ENCODE data around the gene ELOVL5. TPM values are rescaled to one million over a fixed set of nuclear protein-coding genes. Genes with fewer than 3 reads are reported as not detected.

Gene ELOVL5
- total RNA-seq, 1 donor from 2014 or later, result 67.1 TPM

GRCh38 chr6:53240761-53241160 lies 108.0 kb downstream of the ELOVL5 start:
- peaks cover 3% of the 10 kb centered on the region for H3K27me3 Mint-ChIP-seq
- TF ChIP-seq, protein P1, sequence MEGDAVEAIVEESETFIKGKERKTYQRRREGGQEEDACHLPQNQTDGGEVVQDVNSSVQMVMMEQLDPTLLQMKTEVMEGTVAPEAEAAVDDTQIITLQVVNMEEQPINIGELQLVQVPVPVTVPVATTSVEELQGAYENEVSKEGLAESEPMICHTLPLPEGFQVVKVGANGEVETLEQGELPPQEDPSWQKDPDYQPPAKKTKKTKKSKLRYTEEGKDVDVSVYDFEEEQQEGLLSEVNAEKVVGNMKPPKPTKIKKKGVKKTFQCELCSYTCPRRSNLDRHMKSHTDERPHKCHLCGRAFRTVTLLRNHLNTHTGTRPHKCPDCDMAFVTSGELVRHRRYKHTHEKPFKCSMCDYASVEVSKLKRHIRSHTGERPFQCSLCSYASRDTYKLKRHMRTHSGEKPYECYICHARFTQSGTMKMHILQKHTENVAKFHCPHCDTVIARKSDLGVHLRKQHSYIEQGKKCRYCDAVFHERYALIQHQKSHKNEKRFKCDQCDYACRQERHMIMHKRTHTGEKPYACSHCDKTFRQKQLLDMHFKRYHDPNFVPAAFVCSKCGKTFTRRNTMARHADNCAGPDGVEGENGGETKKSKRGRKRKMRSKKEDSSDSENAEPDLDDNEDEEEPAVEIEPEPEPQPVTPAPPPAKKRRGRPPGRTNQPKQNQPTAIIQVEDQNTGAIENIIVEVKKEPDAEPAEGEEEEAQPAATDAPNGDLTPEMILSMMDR (IDR thresholded peaks at IDR 0.05; ENCODE audit: unreplicated experiment), result no peak
- no peaks in the 10 kb centered on the region for H3K36me3 Mint-ChIP-seq (ENCODE audit: insufficient read depth)
- H3K9me3 Mint-ChIP-seq (ENCODE audit: low read depth), result no peaks in the 10 kb centered on the region
- peaks cover 2% of the 10 kb centered on the region for H3K4me1 Mint-ChIP-seq (ENCODE audit: low read depth)
- H3K27ac Mint-ChIP-seq, result no peak overlapping the region
- no peak overlapping the region for H3K4me3 Mint-ChIP-seq (ENCODE audit: low read depth)
- DNase-seq (ENCODE audit: low spot score, unreplicated experiment), result no peak

- no peak overlapping the region for H3K27ac Mint-ChIP-seq
- no peaks in the 10 kb centered on the region for H3K9me3 Mint-ChIP-seq (ENCODE audit: low read depth)
Measured at GRCh38 chr6:53240139-53240538, 108.6 kb downstream of the ELOVL5 start.

GRCh38 chr6:53239526-53239925 lies 109.2 kb downstream of the ELOVL5 start:
- Mint-ChIP-seq H3K36me3 (ENCODE audit: insufficient read depth) (no peaks in the 10 kb centered on the region), H3K4me3 (ENCODE audit: low read depth) (no peak overlapping the region), H3K27ac (no peak overlapping the region), H3K4me1 (ENCODE audit: low read depth) (peaks cover 2% of the 10 kb centered on the region), H3K9me3 (ENCODE audit: low read depth) (no peaks in the 10 kb centered on the region), H3K27me3 (peaks cover 6% of the 10 kb centered on the region)
- no peak for DNase-seq (ENCODE audit: low spot score, unreplicated experiment)
- TF ChIP-seq, protein P1 (IDR thresholded peaks at IDR 0.05; ENCODE audit: unreplicated experiment), result no peak

More at GRCh38 chr6:53240139-53240538, 108.6 kb downstream of the ELOVL5 start:
- peaks cover 2% of the 10 kb centered on the region for H3K4me1 Mint-ChIP-seq (ENCODE audit: low read depth)
- no peak overlapping the region for H3K4me3 Mint-ChIP-seq (ENCODE audit: low read depth)
- DNase-seq (ENCODE audit: low spot score, unreplicated experiment), result no peak
- H3K36me3 Mint-ChIP-seq (ENCODE audit: insufficient read depth), result no peaks in the 10 kb centered on the region
- TF ChIP-seq, protein P1 (IDR thresholded peaks at IDR 0.05; ENCODE audit: unreplicated experiment), result no peak
- H3K27me3 Mint-ChIP-seq, result peaks cover 6% of the 10 kb centered on the region

- no peak overlapping the region for H3K4me3 Mint-ChIP-seq (ENCODE audit: low read depth)
- H3K27me3 Mint-ChIP-seq, result peaks cover 6% of the 10 kb centered on the region
- TF ChIP-seq, protein P1 (IDR thresholded peaks at IDR 0.05; ENCODE audit: unreplicated experiment), result no peak
- peaks cover 2% of the 10 kb centered on the region for H3K4me1 Mint-ChIP-seq (ENCODE audit: low read depth)
- H3K27ac Mint-ChIP-seq, result peak overlapping the region; percentile 30
- H3K36me3 Mint-ChIP-seq (ENCODE audit: insufficient read depth), result no peaks in the 10 kb centered on the region
- no peaks in the 10 kb centered on the region for H3K9me3 Mint-ChIP-seq (ENCODE audit: low read depth)
- DNase-seq (ENCODE audit: low spot score, unreplicated experiment), result no peak
Measured at GRCh38 chr6:53238311-53238710, 110.4 kb downstream of the ELOVL5 start.

DNA sequence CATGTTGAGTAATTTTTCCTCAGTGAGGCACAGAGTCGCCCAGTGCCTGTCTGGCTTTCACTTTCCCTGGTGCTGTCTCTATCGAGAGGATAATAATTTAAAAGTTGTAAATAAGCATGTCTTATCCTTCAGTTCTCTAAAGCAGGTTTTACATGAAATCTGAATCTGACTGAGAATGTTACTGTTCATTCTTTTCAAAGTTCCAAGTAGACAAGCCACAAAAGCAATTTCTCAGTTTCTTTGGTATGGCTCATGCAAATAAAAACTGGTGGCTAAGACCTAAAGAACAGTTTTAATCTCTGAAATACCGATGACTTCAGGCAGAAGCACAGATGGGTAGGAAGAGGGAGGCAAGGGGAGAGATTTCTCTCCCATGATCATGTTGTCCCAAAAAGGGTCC lies 112.5 kb downstream of the ELOVL5 start:
- Mint-ChIP-seq H3K27ac (no peak overlapping the region), H3K9me3 (ENCODE audit: low read depth) (no peaks in the 10 kb centered on the region), H3K27me3 (peaks cover 3% of the 10 kb centered on the region), H3K4me3 (ENCODE audit: low read depth) (no peak overlapping the region), H3K36me3 (ENCODE audit: insufficient read depth) (no peaks in the 10 kb centered on the region), H3K4me1 (ENCODE audit: low read depth) (peaks cover 2% of the 10 kb centered on the region)
- DNase-seq (ENCODE audit: low spot score, unreplicated experiment), result no peak
- TF ChIP-seq, protein P1 (IDR thresholded peaks at IDR 0.05; ENCODE audit: unreplicated experiment), result no peak
